GM23338 (cell line): ENCODE results near the gene TRIM15. TPM values are rescaled to one million over a fixed set of nuclear protein-coding genes. Genes with fewer than 3 reads are reported as not detected.

ENCODE experiments used
- ATAC-seq: fragments of 200-7000 bp; cut with Tn5 transposase; 3 replicates; pipeline ENCODE4 v1.9.1; 2020
- DNase-seq: peaks from one replicate; pipeline ENCODE4 v3.0.0-alpha.2; 2015; ENCODE audit warnings: low spot score
- H2AFZ ChIP-seq: fragments of 200-600 bp; sonication (generic); 2 replicates; pipeline ENCODE4 v1.8.0; 2016; ENCODE audit warnings: antibody characterized with exemption, mild to moderate bottlenecking, moderate library complexity
- H3F3A ChIP-seq: fragments of 200-600 bp; sonication (generic); replicated peaks from 2 replicates; pipeline ENCODE4 v1.8.0; 2017; ENCODE audit warnings: antibody characterized with exemption, mixed run types, low read depth
- H3K27ac ChIP-seq: fragments of 200-600 bp; sonication (generic); 2 replicates; pipeline ENCODE4 v1.6.1; 2016; ENCODE audit warnings: low read depth
- H3K27me3 ChIP-seq: fragments of 200-600 bp; sonication (generic); 2 replicates; pipeline ENCODE4 v1.8.0; 2016; ENCODE audit warnings: mild to moderate bottlenecking, mixed run types, moderate library complexity; ENCODE audit not compliant: insufficient read depth
- H3K36me3 ChIP-seq: fragments of 200-600 bp; sonication (generic); 2 replicates; pipeline ENCODE4 v1.8.0; 2016; ENCODE audit warnings: mild to moderate bottlenecking; ENCODE audit not compliant: insufficient read depth
- H3K4me1 ChIP-seq: fragments of 200-600 bp; sonication (generic); 2 replicates; pipeline ENCODE4 v1.8.0; 2016; ENCODE audit warnings: mild to moderate bottlenecking, moderate library complexity; ENCODE audit not compliant: insufficient read depth
- H3K4me2 ChIP-seq: fragments of 200-600 bp; sonication (generic); 2 replicates; pipeline ENCODE4 v1.7.1; 2017; ENCODE audit warnings: mixed run types
- H3K4me3 ChIP-seq: fragments of 200-600 bp; sonication (generic); 2 replicates; pipeline ENCODE4 v1.6.1; 2016; ENCODE audit warnings: mixed run types
- H3K79me2 ChIP-seq: fragments of 200-600 bp; sonication (generic); replicated peaks from 2 replicates; pipeline ENCODE4 v1.8.0; 2017; ENCODE audit warnings: mild to moderate bottlenecking; ENCODE audit not compliant: insufficient read depth
- H3K9me2 ChIP-seq: fragments of 200-600 bp; sonication (generic); 2 replicates; pipeline ENCODE4 v1.8.0; 2017; ENCODE audit not compliant: insufficient read depth
- H4K20me1 ChIP-seq: fragments of 200-600 bp; sonication (generic); replicated peaks from 2 replicates; pipeline ENCODE4 v1.8.0; 2017; ENCODE audit warnings: mild to moderate bottlenecking; ENCODE audit not compliant: insufficient read depth
- H3K27ac Mint-ChIP-seq: 2 replicates; pipeline ENCODE4 v1.8.0; 2020; ENCODE audit warnings: inconsistent platforms, mild to moderate bottlenecking, moderate library complexity, mixed read lengths
- H3K27me3 Mint-ChIP-seq: 3 replicates; pipeline ENCODE4 v1.8.0; 2022; ENCODE audit warnings: low read depth, mild to moderate bottlenecking, moderate library complexity, mixed read lengths, inconsistent platforms; ENCODE audit not compliant: insufficient read depth, poor library complexity
- H3K36me3 Mint-ChIP-seq: 3 replicates; pipeline ENCODE4 v1.8.0; 2021; ENCODE audit warnings: low read depth, mild to moderate bottlenecking, inconsistent platforms, moderate library complexity, mixed read lengths
- H3K4me1 Mint-ChIP-seq: 3 replicates; pipeline ENCODE4 v1.8.0; 2020; ENCODE audit warnings: mild to moderate bottlenecking, inconsistent platforms, mixed read lengths
- H3K4me3 Mint-ChIP-seq: 3 replicates; pipeline ENCODE4 v1.8.0; 2021; ENCODE audit warnings: moderate library complexity, mild to moderate bottlenecking, inconsistent platforms, mixed read lengths
- H3K9me3 Mint-ChIP-seq: 3 replicates; pipeline ENCODE4 v1.8.0; 2020; ENCODE audit warnings: moderate library complexity, mild to moderate bottlenecking, inconsistent platforms, mixed read lengths
- CREB1 ChIP-seq: fragments of 250-450 bp; sonication (Bioruptor Pico); IDR thresholded peaks from 2 replicates; pipeline ENCODE4 v1.5.0; 2020; ENCODE audit warnings: low read depth, mild to moderate bottlenecking, moderate library complexity
- CTCF ChIP-seq, 2 experiments: fragments of 200-600 bp in 1 of 2; sonication (generic) in 1 of 2; conservative IDR thresholded peaks; 2 replicates each; pipeline versions ENCODE4 v1.5.1 to v1.6.1; 2016 to 2017; ENCODE audit warnings: antibody characterized with exemption in 2 of 2, low read depth in 2 of 2, mild to moderate bottlenecking in 2 of 2, moderate library complexity in 1 of 2
- ETS1 ChIP-seq: IDR thresholded peaks from 2 replicates; pipeline ENCODE4 v1.6.1; 2016; ENCODE audit warnings: antibody characterized with exemption
- EZH2 ChIP-seq: fragments of 200-600 bp; sonication (generic); IDR thresholded peaks from one replicate; pipeline ENCODE4 v1.8.0; 2017; ENCODE audit warnings: antibody characterized with exemption, mild to moderate bottlenecking, low read depth; ENCODE audit not compliant: unreplicated experiment
- EZH2phosphoT487 ChIP-seq: fragments of 200-600 bp; sonication (generic); IDR thresholded peaks from one replicate; pipeline ENCODE4 v1.8.1; 2018; ENCODE audit warnings: antibody characterized with exemption; ENCODE audit not compliant: unreplicated experiment
- NANOG ChIP-seq: IDR thresholded peaks from 2 replicates; pipeline ENCODE4 v1.6.1; 2016; ENCODE audit warnings: antibody characterized with exemption, borderline replicate concordance
- POLR2AphosphoS5 ChIP-seq: IDR thresholded peaks from 2 replicates; pipeline ENCODE4 v1.6.1; 2016; ENCODE audit warnings: antibody characterized with exemption, low read depth
- REST ChIP-seq: IDR thresholded peaks from one replicate; pipeline ENCODE4 v1.6.1; 2018; ENCODE audit warnings: antibody characterized with exemption; ENCODE audit not compliant: unreplicated experiment
- ZNF114 ChIP-seq: fragments of 250-450 bp; sonication (Bioruptor Pico); IDR thresholded peaks from 2 replicates; pipeline ENCODE4 v1.5.0; 2020; ENCODE audit warnings: mild to moderate bottlenecking, moderate library complexity
- ZNF331 ChIP-seq: fragments of 250-450 bp; sonication (Bioruptor Pico); IDR thresholded peaks from 2 replicates; pipeline ENCODE4 v1.5.0; 2020; ENCODE audit warnings: low read depth, mild to moderate bottlenecking, moderate library complexity
- ZNF462 ChIP-seq: fragments of 250-450 bp; sonication (Bioruptor Pico); IDR thresholded peaks from 2 replicates; pipeline ENCODE4 v1.5.0; 2020; ENCODE audit warnings: mild to moderate bottlenecking, moderate library complexity
- polyA plus RNA-seq: library from polyadenylated mRNA; unstranded; fragments of >200 nt; fragmentation: Nextera tagmentation; extraction: Ambion mirVana; gene quantifications from 2 replicates; pipeline ENCODE4 v1.2.1, GENCODE V29; 2016
- total RNA-seq: library from RNA; depleted of rRNA; stranded (reverse); fragments of >200 nt; shearing (Covaris generic); gene quantifications from 2 replicates; pipeline ENCODE4 v1.2.3, GENCODE V29; 2014

The TRIM15 gene
- total and polyA plus RNA-seq, 2 experiments from 2014 or later, result 0.21 to 1.0 TPM

- TF ChIP-seq ZNF462 (no peak), EZH2 (no peak), EZH2phosphoT487 (no peak), ZNF114 (no peak), CREB1 (no peak), POLR2AphosphoS5 (no peak)
Measured at GRCh38 chr6:30163918-30164654, 740 bp downstream of the TRIM15 start (continued).

- Histone ChIP-seq H4K20me1 (no peaks in the 10 kb centered on the region), H3K4me1 (no peaks in the 10 kb centered on the region), H3K4me3 (no peak overlapping the region), H3K79me2 (no peaks in the 10 kb centered on the region), H3K27me3 (peaks cover 5% of the 10 kb centered on the region; the same call in 1 of the 2 replicates), H3K27ac (no peak overlapping the region), H3K9me2 (no peaks in the 10 kb centered on the region), H3F3A (no peaks in the 10 kb centered on the region), H2AFZ (no peak overlapping the region), H3K36me3 (no peaks in the 10 kb centered on the region), H3K4me2 (no peak overlapping the region)
- Mint-ChIP-seq H3K36me3 (no peaks in the 10 kb centered on the region), H3K4me3 (no peak overlapping the region; the same call in 2 of the 3 replicates), H3K27ac (no peak overlapping the region), H3K9me3 (no peaks in the 10 kb centered on the region), H3K27me3 (peaks cover 2% of the 10 kb centered on the region), H3K4me1 (peaks cover 4% of the 10 kb centered on the region)
- ATAC-seq (no peak), DNase-seq (no peak)
- no peak for TF ChIP-seq ETS1
- TF ChIP-seq REST, result no peak
- TF ChIP-seq ZNF114, result no peak
- TF ChIP-seq POLR2AphosphoS5, result no peak
- no peak for TF ChIP-seq EZH2
- TF ChIP-seq CTCF (conservative IDR thresholded peaks at IDR 0.05; ENCODE audit: low read depth in 2 of 2), result no peak
- TF ChIP-seq ZNF331 (CRISPR knock-in tag), result no peak
- TF ChIP-seq NANOG, result no peak
Measured at GRCh38 chr6:30164714-30165113, 1.4 kb downstream of the TRIM15 start.
